HG02885 (cell line): ENCODE data around the gene RAB39A.

ENCODE experiments used
- ATAC-seq: cut with Tn5 transposase; IDR thresholded peaks from one replicate; pipeline ENCODE4 v1.9.1; 2021; ENCODE audit warnings: mild to moderate bottlenecking; ENCODE audit not compliant: unreplicated experiment, poor library complexity

Gene RAB39A

DNA sequence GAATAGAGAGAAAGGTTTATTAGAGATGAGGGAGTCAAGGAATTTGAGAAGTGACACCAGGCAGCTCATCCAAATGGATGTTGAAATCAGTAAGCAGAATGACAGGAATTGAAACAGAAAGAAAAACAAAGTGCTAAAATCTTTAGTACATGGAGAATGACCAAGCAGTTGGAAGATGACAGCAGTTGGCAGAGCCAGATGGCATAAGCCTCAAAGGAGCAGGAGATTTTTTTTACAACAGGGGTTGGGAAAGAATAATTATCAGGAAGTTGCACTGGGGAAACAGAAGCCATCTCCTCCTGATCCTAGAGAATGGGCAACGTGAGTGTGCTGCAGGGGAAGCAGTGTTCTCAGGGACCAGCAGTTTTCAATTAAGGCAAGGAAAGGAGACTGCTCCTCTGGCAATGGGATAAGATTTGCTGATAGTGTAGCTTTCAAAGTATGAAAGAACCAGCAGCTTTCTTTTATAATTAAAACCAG lies 28.9 kb downstream of the RAB39A start:
- ATAC-seq, result no peak

- ATAC-seq, result no peak
Observed at GRCh38 chr11:107961480-107961879, 33.2 kb downstream of the RAB39A start.

GRCh38 chr11:107962181-107962580 lies 33.9 kb downstream of the RAB39A start:
- no peak for ATAC-seq

- no peak for ATAC-seq
Observed at GRCh38 chr11:107963091-107963490, 34.8 kb downstream of the RAB39A start.

DNA sequence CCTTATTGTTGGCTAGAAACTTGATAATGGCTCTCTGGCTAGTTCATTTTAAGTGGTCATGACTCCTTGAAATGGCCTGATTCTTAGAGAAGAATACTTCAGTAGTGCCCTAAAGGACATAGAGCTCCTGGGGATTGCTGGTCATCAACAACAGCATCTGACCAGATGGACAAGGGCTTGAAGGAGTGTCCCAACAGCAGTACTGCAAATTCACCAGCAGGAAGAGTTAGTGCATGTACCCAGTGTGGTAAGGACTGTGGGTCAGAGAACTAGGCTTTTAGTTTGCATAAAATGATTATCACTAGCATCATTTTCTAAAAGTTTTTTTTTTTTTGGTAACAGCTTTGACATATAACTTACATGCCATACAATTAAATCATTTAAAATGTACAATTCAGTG lies 41.0 kb downstream of the RAB39A start:
- ATAC-seq, result no peak

GRCh38 chr11:107970049-107970448 lies 41.8 kb downstream of the RAB39A start:
- no peak for ATAC-seq

DNA sequence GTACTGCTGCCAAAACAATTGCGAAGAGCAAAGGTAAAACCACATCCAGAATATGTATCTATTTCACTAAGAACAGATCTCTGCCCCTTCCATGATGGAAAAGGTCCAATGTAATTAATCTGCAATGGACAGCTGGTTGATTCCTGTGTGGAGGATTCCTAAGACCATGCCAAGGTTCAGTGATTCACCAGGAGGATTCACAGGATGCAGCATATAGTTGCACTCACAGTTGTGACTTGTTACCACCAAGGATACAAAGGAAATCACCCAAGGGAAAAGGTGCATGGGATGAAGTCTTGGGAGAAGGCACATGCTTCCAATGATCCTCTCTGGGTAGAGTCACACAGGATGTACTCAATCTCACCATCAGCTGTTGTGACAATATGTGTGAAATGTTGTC lies 45.4 kb downstream of the RAB39A start:
- no peak for ATAC-seq

GRCh38 chr11:107988397-107989158 lies 60.3 kb downstream of the RAB39A start:
- ATAC-seq, result no peak

DNA sequence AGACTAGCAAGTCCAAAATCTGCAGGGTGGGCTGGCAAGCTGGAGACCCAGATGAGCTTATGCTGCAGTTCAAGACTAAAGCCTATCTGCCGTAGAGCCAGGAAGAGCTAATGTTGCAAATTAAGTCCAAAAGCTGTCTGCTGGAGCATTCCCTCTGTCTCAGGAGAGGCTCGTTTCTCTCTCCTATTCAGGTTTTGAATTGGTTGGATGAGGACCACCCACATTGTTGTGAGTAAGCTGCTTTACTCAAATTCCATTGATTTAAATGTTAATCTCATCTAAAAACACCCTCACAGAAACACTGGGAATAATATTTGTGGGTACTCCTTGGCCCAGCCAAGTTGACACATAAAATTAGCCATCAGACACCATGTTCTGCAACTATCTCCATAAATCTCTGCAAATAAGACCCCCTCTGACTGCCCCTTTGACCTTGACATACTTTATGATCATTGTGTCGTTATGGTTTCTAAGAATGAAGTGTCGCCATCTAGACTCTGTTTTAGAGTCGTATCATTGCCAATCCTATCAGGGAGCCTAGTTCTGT lies 63.7 kb downstream of the RAB39A start:
- ATAC-seq, result no peak

GRCh38 chr11:107996006-107996776 lies 67.9 kb downstream of the RAB39A start:
- ATAC-seq, result no peak

DNA sequence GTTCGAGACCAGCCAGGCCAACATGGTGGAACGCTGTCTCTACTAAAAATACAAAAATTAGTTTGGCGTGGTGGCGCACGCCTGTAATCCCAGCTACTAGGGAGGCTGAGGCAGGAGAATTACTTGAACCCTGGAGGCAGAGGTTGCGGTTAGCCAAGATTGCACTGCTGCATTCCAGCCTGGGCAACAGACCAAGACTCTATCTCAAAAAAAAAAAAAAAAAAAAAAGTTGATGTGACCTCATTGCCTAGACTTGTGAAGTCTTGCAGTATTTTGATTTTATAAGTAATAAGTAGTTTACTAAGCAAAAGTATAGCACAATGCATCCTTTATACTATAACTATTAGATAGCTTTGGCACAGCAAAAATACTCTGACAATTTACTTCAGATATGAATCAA lies 70.5 kb downstream of the RAB39A start:
- no peak for ATAC-seq

- peak; percentile 96 for ATAC-seq
Observed at GRCh38 chr11:107999759-108000455, 71.7 kb downstream of the RAB39A start.

DNA sequence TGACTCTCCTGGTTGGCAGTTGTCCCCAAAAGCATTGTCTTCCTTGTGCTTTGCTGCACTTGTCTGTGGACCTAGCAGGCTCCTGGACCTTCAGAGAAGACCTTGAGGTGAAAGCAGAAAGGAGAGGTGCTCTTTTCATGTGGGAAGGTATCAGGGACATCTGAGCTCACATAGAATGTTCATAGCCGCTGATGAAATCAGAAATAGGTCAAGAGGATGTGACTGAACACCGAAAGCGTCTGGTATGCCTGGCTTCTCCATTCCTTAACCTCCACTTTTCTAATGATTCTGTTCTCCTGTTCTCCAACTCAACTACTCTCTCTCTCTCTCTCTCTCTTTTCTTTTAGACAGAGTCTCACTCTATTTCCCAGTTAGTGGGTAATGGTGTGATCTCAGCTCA lies 74.2 kb downstream of the RAB39A start:
- no peak for ATAC-seq

- no peak for ATAC-seq
Observed at GRCh38 chr11:108003623-108004022, 75.4 kb downstream of the RAB39A start.

- ATAC-seq, result no peak
Observed at GRCh38 chr11:108007819-108008218, 79.6 kb downstream of the RAB39A start.

GRCh38 chr11:108008656-108009496 lies 80.6 kb downstream of the RAB39A start, which contains the start of gene CUL5:
Gene CUL5 (plus strand): TSS chr11:108008898. CDS start chr11:108009349, 451 bp downstream.
- peak; percentile 87 for ATAC-seq

DNA sequence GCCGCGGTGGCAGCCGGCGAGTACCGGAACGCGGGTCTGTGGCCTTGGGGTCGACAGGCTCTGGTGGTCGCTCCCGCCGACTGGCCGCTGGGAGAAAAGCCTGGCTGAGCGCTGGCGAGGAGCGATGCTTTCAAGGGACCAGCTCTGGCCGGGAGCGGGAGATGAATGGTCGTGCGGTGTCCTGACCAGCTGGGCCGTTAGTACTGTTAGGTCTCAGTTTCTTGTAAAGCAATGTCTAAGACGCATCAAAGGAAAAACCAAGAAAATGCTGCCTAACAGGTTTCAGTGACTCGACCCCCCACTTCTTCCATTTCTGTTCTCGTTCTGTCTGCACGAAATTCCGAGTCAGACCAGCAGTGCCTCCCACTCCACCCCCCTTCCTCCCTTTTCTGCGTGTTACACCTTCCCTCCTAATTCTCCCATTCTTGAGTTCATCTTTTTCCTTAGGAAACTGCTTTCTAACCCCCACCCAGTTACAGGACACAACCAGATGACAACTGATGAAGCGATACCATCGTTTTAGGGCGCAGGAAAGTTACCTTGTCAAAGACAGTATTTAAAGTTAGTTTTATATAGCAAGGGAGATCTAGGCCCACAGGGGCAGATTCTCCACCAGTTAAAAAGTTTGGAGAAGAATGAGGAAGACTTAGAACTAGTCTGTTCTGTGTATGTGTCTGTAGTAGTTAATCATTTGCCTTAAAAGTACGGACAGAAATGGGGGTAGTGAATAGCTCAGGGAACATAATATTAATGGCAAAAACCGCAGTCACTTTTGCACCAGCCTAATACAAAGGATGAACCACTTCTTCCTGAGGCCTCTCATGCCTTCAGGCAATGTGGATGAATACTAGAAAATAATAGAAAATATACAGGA lies 81.5 kb downstream of the RAB39A start:
- peak; percentile 10 for ATAC-seq

DNA sequence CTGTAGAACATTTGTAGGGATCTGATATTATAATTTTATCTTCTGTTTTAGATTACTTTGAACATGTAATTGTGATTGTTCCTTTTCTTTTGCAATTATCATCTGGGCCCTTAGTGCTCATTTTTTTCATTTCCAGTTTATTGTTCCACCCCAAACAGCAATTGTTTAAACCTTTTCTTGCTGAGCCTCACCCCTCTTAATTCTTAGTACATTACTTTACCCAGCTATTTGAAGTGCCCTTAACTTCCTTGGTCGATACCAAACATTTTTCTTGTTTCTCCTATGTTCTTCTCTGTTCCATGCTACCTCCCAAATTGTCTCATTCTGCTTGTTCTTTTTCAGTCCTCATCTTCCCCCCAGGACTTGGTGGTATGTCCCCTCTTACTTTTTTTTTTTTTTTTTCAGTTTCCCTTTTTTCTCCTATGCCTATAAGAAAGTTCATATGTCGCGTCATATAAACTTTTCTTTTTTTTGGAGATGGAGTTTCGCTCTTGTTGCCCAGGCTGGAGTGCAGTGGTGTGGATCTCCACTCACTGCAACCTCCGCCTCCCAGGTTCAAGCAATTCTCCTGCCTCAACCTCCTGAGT lies 84.0 kb downstream of the RAB39A start:
- ATAC-seq, result no peak
